GM23338 (cell line): ENCODE results near the gene SDHA. TPM values are rescaled to one million over a fixed set of nuclear protein-coding genes. Genes with fewer than 3 reads are reported as not detected.

ENCODE experiments used
- ATAC-seq: fragments of 200-7000 bp; cut with Tn5 transposase; 3 replicates; pipeline ENCODE4 v1.9.1; 2020
- DNase-seq: peaks from one replicate; pipeline ENCODE4 v3.0.0-alpha.2; 2015; ENCODE audit warnings: low spot score
- H2AFZ ChIP-seq: fragments of 200-600 bp; sonication (generic); 2 replicates; pipeline ENCODE4 v1.8.0; 2016; ENCODE audit warnings: antibody characterized with exemption, mild to moderate bottlenecking, moderate library complexity
- H3F3A ChIP-seq: fragments of 200-600 bp; sonication (generic); replicated peaks from 2 replicates; pipeline ENCODE4 v1.8.0; 2017; ENCODE audit warnings: antibody characterized with exemption, mixed run types, low read depth
- H3K27ac ChIP-seq: fragments of 200-600 bp; sonication (generic); 2 replicates; pipeline ENCODE4 v1.6.1; 2016; ENCODE audit warnings: low read depth
- H3K27me3 ChIP-seq: fragments of 200-600 bp; sonication (generic); 2 replicates; pipeline ENCODE4 v1.8.0; 2016; ENCODE audit warnings: mild to moderate bottlenecking, mixed run types, moderate library complexity; ENCODE audit not compliant: insufficient read depth
- H3K36me3 ChIP-seq: fragments of 200-600 bp; sonication (generic); 2 replicates; pipeline ENCODE4 v1.8.0; 2016; ENCODE audit warnings: mild to moderate bottlenecking; ENCODE audit not compliant: insufficient read depth
- H3K4me1 ChIP-seq: fragments of 200-600 bp; sonication (generic); 2 replicates; pipeline ENCODE4 v1.8.0; 2016; ENCODE audit warnings: mild to moderate bottlenecking, moderate library complexity; ENCODE audit not compliant: insufficient read depth
- H3K4me2 ChIP-seq: fragments of 200-600 bp; sonication (generic); 2 replicates; pipeline ENCODE4 v1.7.1; 2017; ENCODE audit warnings: mixed run types
- H3K4me3 ChIP-seq: fragments of 200-600 bp; sonication (generic); 2 replicates; pipeline ENCODE4 v1.6.1; 2016; ENCODE audit warnings: mixed run types
- H3K79me2 ChIP-seq: fragments of 200-600 bp; sonication (generic); replicated peaks from 2 replicates; pipeline ENCODE4 v1.8.0; 2017; ENCODE audit warnings: mild to moderate bottlenecking; ENCODE audit not compliant: insufficient read depth
- H3K9me2 ChIP-seq: fragments of 200-600 bp; sonication (generic); 2 replicates; pipeline ENCODE4 v1.8.0; 2017; ENCODE audit not compliant: insufficient read depth
- H4K20me1 ChIP-seq: fragments of 200-600 bp; sonication (generic); replicated peaks from 2 replicates; pipeline ENCODE4 v1.8.0; 2017; ENCODE audit warnings: mild to moderate bottlenecking; ENCODE audit not compliant: insufficient read depth
- H3K27ac Mint-ChIP-seq: 2 replicates; pipeline ENCODE4 v1.8.0; 2020; ENCODE audit warnings: inconsistent platforms, mild to moderate bottlenecking, moderate library complexity, mixed read lengths
- H3K27me3 Mint-ChIP-seq: 3 replicates; pipeline ENCODE4 v1.8.0; 2022; ENCODE audit warnings: low read depth, mild to moderate bottlenecking, moderate library complexity, mixed read lengths, inconsistent platforms; ENCODE audit not compliant: insufficient read depth, poor library complexity
- H3K36me3 Mint-ChIP-seq: 3 replicates; pipeline ENCODE4 v1.8.0; 2021; ENCODE audit warnings: low read depth, mild to moderate bottlenecking, inconsistent platforms, moderate library complexity, mixed read lengths
- H3K4me1 Mint-ChIP-seq: 3 replicates; pipeline ENCODE4 v1.8.0; 2020; ENCODE audit warnings: mild to moderate bottlenecking, inconsistent platforms, mixed read lengths
- H3K4me3 Mint-ChIP-seq: 3 replicates; pipeline ENCODE4 v1.8.0; 2021; ENCODE audit warnings: moderate library complexity, mild to moderate bottlenecking, inconsistent platforms, mixed read lengths
- H3K9me3 Mint-ChIP-seq: 3 replicates; pipeline ENCODE4 v1.8.0; 2020; ENCODE audit warnings: moderate library complexity, mild to moderate bottlenecking, inconsistent platforms, mixed read lengths
- CTCF ChIP-seq, 2 experiments: fragments of 200-600 bp in 1 of 2; sonication (generic) in 1 of 2; conservative IDR thresholded peaks; 2 replicates each; pipeline versions ENCODE4 v1.5.1 to v1.6.1; 2016 to 2017; ENCODE audit warnings: antibody characterized with exemption in 2 of 2, low read depth in 2 of 2, mild to moderate bottlenecking in 2 of 2, moderate library complexity in 1 of 2
- EZH2phosphoT487 ChIP-seq: fragments of 200-600 bp; sonication (generic); IDR thresholded peaks from one replicate; pipeline ENCODE4 v1.8.1; 2018; ENCODE audit warnings: antibody characterized with exemption; ENCODE audit not compliant: unreplicated experiment
- POLR2AphosphoS5 ChIP-seq: IDR thresholded peaks from 2 replicates; pipeline ENCODE4 v1.6.1; 2016; ENCODE audit warnings: antibody characterized with exemption, low read depth
- ZNF114 ChIP-seq: fragments of 250-450 bp; sonication (Bioruptor Pico); IDR thresholded peaks from 2 replicates; pipeline ENCODE4 v1.5.0; 2020; ENCODE audit warnings: mild to moderate bottlenecking, moderate library complexity
- ZNF462 ChIP-seq: fragments of 250-450 bp; sonication (Bioruptor Pico); IDR thresholded peaks from 2 replicates; pipeline ENCODE4 v1.5.0; 2020; ENCODE audit warnings: mild to moderate bottlenecking, moderate library complexity
- polyA plus RNA-seq: library from polyadenylated mRNA; unstranded; fragments of >200 nt; fragmentation: Nextera tagmentation; extraction: Ambion mirVana; gene quantifications from 2 replicates; pipeline ENCODE4 v1.2.1, GENCODE V29; 2016
- total RNA-seq: library from RNA; depleted of rRNA; stranded (reverse); fragments of >200 nt; shearing (Covaris generic); gene quantifications from 2 replicates; pipeline ENCODE4 v1.2.3, GENCODE V29; 2014

The SDHA gene
- total and polyA plus RNA-seq, 2 experiments from 2014 or later, result 62.2 to 70.6 TPM

- no peak overlapping the region for H3K27ac ChIP-seq
- no peaks in the 10 kb centered on the region for H3K79me2 ChIP-seq
- H2AFZ ChIP-seq, result no peak overlapping the region
- no peak overlapping the region for H3K4me2 ChIP-seq
- H4K20me1 ChIP-seq, result no peaks in the 10 kb centered on the region; the same call in 1 of the 2 replicates
- ATAC-seq (no peak), DNase-seq (no peak)
- H3K4me3 ChIP-seq, result no peak overlapping the region
- H3K4me1 ChIP-seq, result no peaks in the 10 kb centered on the region; the same call in 1 of the 2 replicates
- Mint-ChIP-seq H3K4me1 (peaks cover 22% of the 10 kb centered on the region), H3K4me3 (no peak overlapping the region), H3K27me3 (peaks cover 8% of the 10 kb centered on the region), H3K9me3 (no peaks in the 10 kb centered on the region; the same call in 2 of the 3 replicates), H3K27ac (no peak overlapping the region), H3K36me3 (peaks cover 24% of the 10 kb centered on the region)
- no peaks in the 10 kb centered on the region for H3K9me2 ChIP-seq
- 0 out of 2 replicates have a peak, but pooled peaks cover 2% of the 10 kb centered on the region for H3F3A ChIP-seq
- no peaks in the 10 kb centered on the region for H3K27me3 ChIP-seq
- TF ChIP-seq CTCF (conservative IDR thresholded peaks at IDR 0.05; ENCODE audit: low read depth in 2 of 2) (no peak), EZH2phosphoT487 (no peak), ZNF114 (CRISPR knock-in tag) (no peak), POLR2AphosphoS5 (no peak), ZNF462 (CRISPR knock-in tag) (no peak)
- H3K36me3 ChIP-seq, result peaks cover 3% of the 10 kb centered on the region; the same call in 1 of the 2 replicates
Observed at GRCh38 chr5:184471-184870, 33.6 kb upstream of the SDHA start.
